Stimulated activated naive B cell treated with anti-CD40 and anti-IgM and Interleukin-4, amounts not matched to agents 10 μg/mL and 1 μg/mL and 100 μg/mL, for 72 hours (primary cell): ENCODE measurements around the gene FAM111A.
A peak's percentile ranks its signal among the peaks of the same experiment; 100 is the strongest.

Experiments
- ATAC-seq, 2 donors: fragments of 150-1000 bp; cut with Tn5 transposase; replicated peaks; 2 replicates each; pipeline ENCODE4 v1.10.0; 2021; ENCODE audit warnings: moderate library complexity in 1 of 2
- DNase-seq: peaks from one replicate; pipeline ENCODE4 v3.0.0; 2021
- H3K27ac Mint-ChIP-seq: one replicate; pipeline ENCODE4 v1.8.0; 2022; ENCODE audit warnings: mild to moderate bottlenecking, mixed read lengths
- H3K27me3 Mint-ChIP-seq, 2 donors: one replicate each; pipeline ENCODE4 v1.8.0; 2022; ENCODE audit warnings: mixed read lengths in 2 of 2
- H3K36me3 Mint-ChIP-seq, 2 donors: one replicate each; pipeline ENCODE4 v1.8.0; 2022; ENCODE audit warnings: mixed read lengths in 2 of 2, mild to moderate bottlenecking in 1 of 2
- H3K4me1 Mint-ChIP-seq, 2 donors: one replicate each; pipeline ENCODE4 v1.8.0; 2022; ENCODE audit warnings: mixed read lengths in 2 of 2, mild to moderate bottlenecking in 1 of 2
- H3K4me3 Mint-ChIP-seq, 2 donors: one replicate each; pipeline ENCODE4 v1.8.0; 2022; ENCODE audit warnings: mild to moderate bottlenecking in 2 of 2, mixed read lengths in 2 of 2, moderate library complexity in 1 of 2
- H3K9me3 Mint-ChIP-seq, 2 donors: one replicate each; pipeline ENCODE4 v1.8.0; 2022; ENCODE audit warnings: mixed read lengths in 2 of 2, mild to moderate bottlenecking in 1 of 2

The FAM111A gene

DNA sequence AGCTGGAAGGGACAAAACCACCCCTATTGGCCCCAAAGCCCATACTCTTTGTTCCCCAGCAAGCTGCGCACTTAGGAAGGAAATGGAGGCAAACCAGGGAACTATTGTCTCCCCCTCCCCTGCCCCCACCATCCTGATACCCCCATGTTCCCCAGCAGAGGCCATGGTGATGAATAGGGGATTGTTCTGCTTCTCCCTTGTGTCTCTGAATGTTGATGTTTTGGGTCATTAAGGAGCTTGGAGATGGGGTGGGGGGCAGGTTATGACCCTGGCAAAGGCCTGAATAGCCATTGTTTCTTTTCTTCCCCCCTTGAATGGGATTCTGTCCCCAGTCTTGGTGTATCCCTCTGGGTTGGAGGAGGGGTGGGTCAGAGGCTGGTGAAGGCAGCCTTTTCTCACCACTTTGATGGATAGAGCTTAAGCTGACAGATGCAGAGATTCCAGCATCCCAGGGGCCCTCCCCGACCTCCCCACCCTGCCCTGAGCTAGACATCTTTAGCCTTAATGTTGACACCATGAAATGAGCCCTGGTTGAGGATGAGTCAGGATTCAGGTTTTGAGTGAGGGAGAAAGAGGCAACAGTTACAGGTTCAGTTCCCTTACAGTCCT is 37.6 kb downstream of the FAM111A start:
- Mint-ChIP-seq H3K27me3 (no peaks in the 10 kb centered on the region), H3K4me1 (peaks cover 14 to 26% of the 10 kb centered on the region in 2 donors), H3K9me3 (peaks cover 8 to 11% of the 10 kb centered on the region in 2 donors), H3K36me3 (peaks cover 31 to 57% of the 10 kb centered on the region in 2 donors), H3K27ac (no peak overlapping the region), H3K4me3 (no peak overlapping the region)
- ATAC-seq, result no peak
- DNase-seq, result no peak

DNA sequence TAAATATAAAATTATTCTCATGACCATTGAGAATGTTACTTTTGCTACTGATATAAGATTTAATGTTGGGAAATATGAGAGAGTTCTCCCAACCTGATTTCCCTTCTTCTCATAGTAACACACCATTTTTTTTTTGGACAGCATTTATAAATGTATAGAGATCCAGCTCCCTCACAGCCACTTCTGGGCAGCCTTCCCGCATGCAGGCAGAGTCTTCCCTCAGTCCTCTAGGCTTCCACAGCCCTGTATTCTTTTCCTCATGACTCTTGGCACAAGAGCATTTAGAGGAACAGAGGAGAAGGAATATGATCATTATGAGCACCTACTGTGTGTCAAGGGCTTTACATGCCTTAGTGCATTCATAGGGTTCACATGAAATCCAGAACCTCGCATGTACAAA is 38.3 kb downstream of the FAM111A start:
- Mint-ChIP-seq H3K4me3 (no peak overlapping the region), H3K36me3 (peaks cover 34 to 60% of the 10 kb centered on the region in 2 donors), H3K9me3 (peaks cover 8 to 11% of the 10 kb centered on the region in 2 donors), H3K27me3 (no peaks in the 10 kb centered on the region), H3K4me1 (peaks cover 13 to 23% of the 10 kb centered on the region in 2 donors), H3K27ac (no peak overlapping the region)
- ATAC-seq, result no peak
- DNase-seq, result no peak

DNA sequence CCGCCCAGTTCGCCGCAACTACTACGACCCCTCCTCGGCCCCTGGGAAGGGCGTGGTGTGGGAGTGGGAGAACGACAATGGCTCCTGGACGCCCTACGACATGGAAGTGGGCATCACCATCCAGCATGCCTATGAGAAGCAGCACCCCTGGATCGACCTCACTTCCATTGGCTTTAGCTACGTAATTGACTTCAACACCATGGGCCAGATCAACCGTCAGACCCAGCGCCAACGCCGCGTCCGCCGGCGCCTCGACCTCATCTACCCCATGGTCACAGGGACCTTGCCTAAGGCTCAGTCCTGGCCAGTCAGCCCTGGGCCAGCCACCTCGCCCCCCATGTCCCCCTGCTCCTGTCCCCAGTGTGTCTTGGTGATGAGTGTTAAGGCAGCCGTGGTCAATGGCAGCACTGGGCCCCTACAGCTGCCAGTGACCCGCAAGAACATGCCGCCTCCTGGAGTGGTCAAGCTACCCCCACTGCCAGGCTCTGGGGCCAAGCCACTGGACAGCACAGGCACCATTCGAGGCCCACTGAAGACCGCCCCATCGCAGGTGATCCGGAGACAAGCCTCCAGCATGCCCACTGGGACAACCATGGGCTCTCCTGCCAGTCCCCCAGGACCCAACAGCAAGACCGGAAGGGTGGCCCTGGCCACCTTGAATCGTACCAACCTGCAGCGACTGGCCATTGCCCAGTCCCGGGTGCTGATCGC is 39.2 kb downstream of the FAM111A start:
- Mint-ChIP-seq H3K9me3 (peaks cover 8 to 11% of the 10 kb centered on the region in 2 donors), H3K27ac (no peak overlapping the region), H3K4me3 (no peak overlapping the region), H3K4me1 (peaks cover 21 to 24% of the 10 kb centered on the region in 2 donors), H3K27me3 (no peaks in the 10 kb centered on the region), H3K36me3 (peaks cover 37 to 60% of the 10 kb centered on the region in 2 donors)
- DNase-seq, result no peak
- no peak for ATAC-seq

DNA sequence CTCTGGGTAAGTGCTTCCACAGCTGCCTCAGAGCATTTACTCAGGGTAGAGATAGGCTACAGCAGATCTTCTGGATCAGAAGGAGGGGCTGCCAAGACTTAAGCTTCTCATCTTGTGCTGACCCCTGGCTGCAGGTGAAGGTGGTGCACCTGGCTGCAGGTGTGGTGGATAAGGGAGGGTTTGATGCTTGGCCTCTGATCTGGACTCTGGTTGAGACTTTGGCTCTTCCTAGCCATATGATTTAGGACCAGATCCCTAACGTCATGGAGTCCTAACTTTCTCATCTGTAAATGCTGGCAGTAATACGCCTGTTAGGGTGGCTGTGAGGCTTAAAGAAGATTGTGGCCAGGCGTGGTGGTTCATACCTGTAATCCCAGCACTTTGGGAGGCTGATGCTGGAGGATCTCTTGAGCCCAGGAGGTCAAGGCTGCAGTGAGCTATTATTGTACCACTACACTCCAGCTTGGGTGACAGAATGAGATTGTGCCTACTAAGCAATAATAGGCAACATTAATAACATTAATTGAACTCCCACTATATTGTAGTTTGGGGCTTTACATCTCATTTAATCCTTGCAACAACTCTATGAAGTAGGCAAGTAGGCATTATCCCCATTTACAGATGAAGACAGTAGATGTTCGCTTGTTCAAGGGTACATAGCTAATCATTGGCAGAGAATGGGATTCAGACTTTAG is 39.9 kb downstream of the FAM111A start:
- DNase-seq (no peak), ATAC-seq (peak; percentile 43 to 46)
- Mint-ChIP-seq H3K27ac (no peak overlapping the region), H3K36me3 (peaks cover 34 to 57% of the 10 kb centered on the region in 2 donors), H3K9me3 (peaks cover 8 to 11% of the 10 kb centered on the region in 2 donors), H3K27me3 (no peaks in the 10 kb centered on the region), H3K4me3 (no peak overlapping the region), H3K4me1 (peaks cover 26 to 27% of the 10 kb centered on the region in 2 donors)

DNA sequence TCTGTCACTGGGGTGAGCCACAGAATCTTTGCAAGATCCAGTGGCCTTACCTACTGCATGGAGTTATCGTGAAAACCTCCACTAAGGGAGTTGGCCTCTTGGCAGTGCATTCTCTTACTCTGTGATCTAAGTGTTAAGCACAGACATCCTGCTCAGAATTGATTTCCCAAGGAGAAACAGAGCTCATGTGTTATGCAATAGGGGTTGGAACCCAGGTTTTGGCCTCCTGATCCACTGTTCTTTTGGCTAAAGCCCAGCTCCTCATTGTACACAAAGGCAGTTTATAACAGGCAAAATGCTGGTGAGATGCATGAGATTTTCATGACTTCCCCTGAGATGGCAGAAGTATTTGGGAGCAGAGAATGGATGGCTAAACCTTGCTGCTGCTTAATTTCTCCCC is 41.1 kb downstream of the FAM111A start:
- DNase-seq (no peak), ATAC-seq (no peak)
- H3K9me3 Mint-ChIP-seq, result peaks cover 5 to 7% of the 10 kb centered on the region in 2 donors
- H3K4me3 Mint-ChIP-seq, result no peak overlapping the region
- no peak overlapping the region for H3K27ac Mint-ChIP-seq
- H3K36me3 Mint-ChIP-seq, result peaks cover 30 to 53% of the 10 kb centered on the region in 2 donors
- H3K27me3 Mint-ChIP-seq, result no peaks in the 10 kb centered on the region
- peaks cover 23 to 35% of the 10 kb centered on the region in 2 donors for H3K4me1 Mint-ChIP-seq

DNA sequence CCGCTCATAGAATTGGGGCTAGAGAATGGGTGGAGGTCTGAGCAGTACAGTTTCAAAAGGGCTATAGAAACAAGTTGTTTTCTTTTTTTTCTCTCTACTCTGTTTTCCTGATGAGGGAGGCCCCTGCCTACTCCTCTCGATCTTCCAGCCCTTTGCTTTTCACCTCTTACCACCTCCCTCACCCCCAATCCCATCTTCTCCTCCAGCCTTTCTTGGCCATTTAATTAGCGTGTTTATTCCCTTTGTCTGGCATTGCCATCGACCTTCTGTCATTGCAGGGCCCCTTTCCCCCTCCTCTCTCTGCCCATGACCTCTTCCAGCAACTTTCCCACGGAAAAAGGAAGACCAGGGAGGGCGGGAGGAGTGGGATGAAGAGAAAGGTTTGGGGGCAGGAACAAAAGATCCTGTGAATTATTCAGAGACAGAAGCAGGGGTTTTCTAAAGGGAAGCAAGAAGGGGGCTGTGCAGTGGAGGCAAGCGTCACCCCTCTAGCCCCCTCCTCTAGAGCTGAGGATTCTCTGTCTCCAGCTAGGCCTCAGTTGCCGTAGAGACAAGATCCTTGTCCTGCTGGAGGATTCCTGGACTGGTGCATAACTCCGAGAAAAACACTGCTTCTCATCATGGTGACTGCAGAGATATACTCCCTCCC is 42.2 kb downstream of the FAM111A start:
- peaks cover 22 to 38% of the 10 kb centered on the region in 2 donors for H3K4me1 Mint-ChIP-seq
- H3K36me3 Mint-ChIP-seq, result peaks cover 25 to 50% of the 10 kb centered on the region in 2 donors
- H3K4me3 Mint-ChIP-seq, result no peak overlapping the region
- H3K27ac Mint-ChIP-seq, result peak overlapping the region; percentile 10
- ATAC-seq, result no peak
- no peaks in the 10 kb centered on the region for H3K27me3 Mint-ChIP-seq
- no peaks in the 10 kb centered on the region for H3K9me3 Mint-ChIP-seq
- no peak for DNase-seq

DNA sequence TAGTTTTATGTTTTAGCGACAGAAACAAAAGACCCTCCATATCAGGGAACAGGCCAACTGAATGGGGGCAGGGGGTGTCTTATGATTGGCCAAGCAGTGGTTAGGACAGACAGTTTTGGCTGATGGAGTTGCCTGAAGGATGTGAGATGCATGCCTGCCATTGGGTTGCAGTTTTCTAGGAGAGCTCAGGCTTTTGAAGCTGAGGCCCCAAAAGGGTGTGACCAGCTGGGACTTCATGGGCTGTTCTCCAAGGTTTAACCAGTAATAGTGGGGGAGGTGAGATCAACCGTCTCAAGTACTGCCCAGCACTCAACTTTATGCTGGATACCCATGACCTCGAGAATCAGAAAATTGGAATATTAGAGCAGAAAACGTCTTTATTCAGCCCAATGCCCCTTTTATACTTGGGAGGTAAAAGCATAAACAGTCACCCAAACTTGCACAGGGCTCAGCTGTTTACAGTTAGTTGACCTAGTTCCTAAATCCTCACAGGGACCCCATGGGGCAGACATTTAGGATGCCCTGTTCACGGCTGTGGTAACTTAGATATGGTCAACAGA is 42.8 kb downstream of the FAM111A start:
- Mint-ChIP-seq H3K4me1 (peaks cover 18 to 44% of the 10 kb centered on the region in 2 donors), H3K36me3 (peaks cover 25 to 51% of the 10 kb centered on the region in 2 donors), H3K27ac (no peak overlapping the region), H3K9me3 (no peaks in the 10 kb centered on the region), H3K27me3 (no peaks in the 10 kb centered on the region), H3K4me3 (no peak overlapping the region)
- ATAC-seq, result no peak
- DNase-seq, result no peak

DNA sequence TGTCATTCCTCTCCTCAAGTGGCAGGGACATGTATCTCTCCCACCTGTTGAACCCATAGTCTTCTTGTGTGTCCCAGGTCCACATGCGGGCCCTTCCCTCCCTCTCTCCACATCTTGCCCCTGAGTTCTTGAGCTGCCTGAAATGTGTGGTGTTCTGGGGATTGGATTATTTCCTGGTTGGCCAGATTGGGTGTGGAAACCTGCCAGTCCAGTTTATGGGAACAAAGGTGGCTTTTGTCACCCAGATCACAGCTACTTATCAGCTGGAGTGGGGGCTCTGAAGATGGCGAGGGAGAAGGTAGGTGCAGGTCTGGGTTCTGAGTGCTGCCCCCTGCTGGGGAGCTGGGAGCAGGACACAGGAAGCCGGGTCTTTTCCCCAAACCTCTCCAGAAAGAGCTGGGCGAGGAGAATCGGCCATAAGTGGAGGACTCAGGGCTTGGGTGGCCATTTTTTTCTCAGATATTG is 43.5 kb downstream of the FAM111A start:
- Mint-ChIP-seq H3K9me3 (no peaks in the 10 kb centered on the region), H3K4me1 (peaks cover 17 to 51% of the 10 kb centered on the region in 2 donors), H3K27me3 (no peaks in the 10 kb centered on the region), H3K4me3 (no peak overlapping the region), H3K27ac (peak overlapping the region; percentile 56), H3K36me3 (peaks cover 31 to 57% of the 10 kb centered on the region in 2 donors)
- ATAC-seq (peak; percentile 63 to 75), DNase-seq (no peak)

DNA sequence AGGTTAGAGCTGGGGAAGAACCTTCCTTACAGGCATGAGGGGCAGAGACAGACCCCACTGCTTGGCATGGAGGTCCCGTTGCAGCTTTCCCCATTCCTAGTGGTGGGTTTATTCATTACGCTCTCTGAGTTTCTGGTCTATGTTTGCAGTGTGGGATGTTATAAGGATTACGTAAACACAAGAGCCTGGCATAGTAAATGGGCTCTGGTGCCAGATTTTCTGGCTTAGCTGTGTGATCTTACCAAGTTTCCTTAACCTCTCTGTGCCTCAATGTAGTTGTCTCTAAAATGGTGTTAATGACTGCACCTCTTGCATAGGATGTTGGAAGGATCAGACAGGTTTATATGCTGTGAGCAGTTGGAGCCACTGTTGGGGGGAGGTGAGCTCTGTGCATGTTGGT is 44.4 kb downstream of the FAM111A start:
- H3K36me3 Mint-ChIP-seq, result peaks cover 35 to 51% of the 10 kb centered on the region in 2 donors
- H3K27ac Mint-ChIP-seq, result no peak overlapping the region
- DNase-seq, result no peak
- H3K9me3 Mint-ChIP-seq, result no peaks in the 10 kb centered on the region
- H3K27me3 Mint-ChIP-seq, result no peaks in the 10 kb centered on the region
- ATAC-seq, result no peak
- peaks cover 14 to 51% of the 10 kb centered on the region in 2 donors for H3K4me1 Mint-ChIP-seq
- H3K4me3 Mint-ChIP-seq, result no peak overlapping the region

DNA sequence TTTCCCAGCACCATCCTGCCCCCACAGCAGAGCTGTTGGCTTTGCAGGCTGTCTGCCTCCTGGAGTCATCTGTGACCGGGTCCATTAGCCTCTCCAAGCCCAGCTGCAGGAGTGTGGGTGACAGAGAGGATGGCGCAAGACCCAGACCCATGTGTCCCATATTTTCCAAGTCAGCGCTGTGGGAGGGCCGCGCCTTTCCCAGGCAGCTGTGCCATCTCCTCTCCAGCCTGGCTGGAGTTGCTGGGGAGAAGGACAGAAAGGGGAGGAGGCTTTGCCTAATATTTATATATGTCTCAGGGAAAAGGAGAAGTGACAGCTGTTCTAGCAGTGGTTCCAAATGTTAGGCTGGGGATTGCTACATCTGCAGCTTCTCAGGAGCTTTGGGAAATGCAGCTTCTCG is 44.9 kb downstream of the FAM111A start:
- Mint-ChIP-seq H3K36me3 (peaks cover 38 to 54% of the 10 kb centered on the region in 2 donors), H3K27ac (no peak overlapping the region)

DNA sequence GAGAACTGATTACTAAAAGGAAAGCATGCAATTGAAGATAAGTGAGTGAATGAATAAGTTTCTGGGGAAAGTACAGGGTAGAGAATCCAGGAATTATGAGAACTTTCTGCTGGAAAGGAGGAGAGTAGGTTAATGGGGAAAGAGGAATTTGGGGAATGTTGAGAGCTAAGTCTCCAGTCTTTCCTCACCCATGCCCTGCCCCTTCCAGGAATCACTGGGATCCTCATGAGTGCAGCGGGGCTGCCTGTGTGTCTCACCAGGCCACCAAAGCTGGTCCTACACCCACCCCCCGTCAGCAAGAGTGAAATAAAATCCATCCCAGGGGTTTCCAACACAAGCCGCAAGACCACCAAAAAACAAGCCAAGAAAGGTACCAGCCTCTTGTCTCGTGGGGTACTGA is 46.3 kb downstream of the FAM111A start:
- Mint-ChIP-seq H3K4me1 (peaks cover 11 to 46% of the 10 kb centered on the region in 2 donors), H3K36me3 (peaks cover 39 to 50% of the 10 kb centered on the region in 2 donors), H3K4me3 (no peak overlapping the region), H3K27me3 (no peaks in the 10 kb centered on the region), H3K27ac (peak overlapping the region; percentile 28), H3K9me3 (no peaks in the 10 kb centered on the region)
- DNase-seq, result no peak
- ATAC-seq, result no peak

More for the DNA sequence above, 44.9 kb downstream of the FAM111A start:
- Mint-ChIP-seq H3K27me3 (no peaks in the 10 kb centered on the region), H3K4me3 (no peak overlapping the region), H3K9me3 (no peaks in the 10 kb centered on the region), H3K4me1 (peaks cover 13 to 51% of the 10 kb centered on the region in 2 donors)
- DNase-seq (no peak), ATAC-seq (no peak)

DNA sequence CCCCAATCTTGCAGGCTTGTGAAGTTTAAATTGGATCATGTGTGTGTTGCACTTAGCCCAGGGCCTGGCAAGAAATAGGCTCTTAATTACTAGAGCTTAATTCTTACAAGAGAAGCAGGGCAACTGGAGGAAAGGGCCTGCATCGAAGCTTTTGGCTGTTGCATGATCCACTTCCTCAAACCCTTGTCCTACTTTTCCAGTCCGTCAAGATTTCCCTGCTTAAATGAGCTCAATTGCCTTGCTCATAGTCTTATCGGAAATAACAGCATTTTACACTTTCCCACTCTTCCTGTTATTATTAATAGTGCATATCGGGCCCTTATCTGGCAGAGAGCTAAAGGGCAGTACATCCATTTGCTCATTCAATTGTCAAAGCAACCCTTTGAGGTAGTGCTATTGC is 47.3 kb downstream of the FAM111A start:
- DNase-seq (no peak), ATAC-seq (no peak)
- no peak overlapping the region for H3K27ac Mint-ChIP-seq
- peaks cover 9 to 46% of the 10 kb centered on the region in 2 donors for H3K4me1 Mint-ChIP-seq
- H3K4me3 Mint-ChIP-seq, result no peak overlapping the region
- peaks cover 45 to 54% of the 10 kb centered on the region in 2 donors for H3K36me3 Mint-ChIP-seq
- no peaks in the 10 kb centered on the region for H3K27me3 Mint-ChIP-seq
- no peaks in the 10 kb centered on the region for H3K9me3 Mint-ChIP-seq

DNA sequence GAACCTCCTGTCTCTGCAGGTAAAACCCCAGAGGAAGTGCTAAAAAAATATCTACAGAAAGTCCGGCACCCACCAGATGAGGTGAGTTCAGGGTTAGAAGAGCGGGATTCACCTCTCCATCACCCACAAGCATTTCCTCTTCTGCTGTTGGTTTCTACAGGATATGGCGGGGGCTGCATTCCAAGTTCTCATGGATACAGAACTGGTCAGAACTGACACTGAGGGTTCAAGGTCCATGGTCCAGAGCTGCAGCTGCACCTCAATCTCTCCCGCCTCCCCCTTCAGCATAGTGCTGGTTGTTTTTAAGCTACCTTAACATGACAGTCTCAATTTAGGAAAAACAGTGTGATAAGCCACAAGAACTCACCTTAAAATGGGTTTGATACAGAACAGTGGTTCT is 48.4 kb downstream of the FAM111A start:
- H3K36me3 Mint-ChIP-seq, result peaks cover 47 to 57% of the 10 kb centered on the region in 2 donors
- H3K4me1 Mint-ChIP-seq, result peaks cover 10 to 53% of the 10 kb centered on the region in 2 donors
- H3K27ac Mint-ChIP-seq, result no peak overlapping the region
- H3K4me3 Mint-ChIP-seq, result no peak overlapping the region
- DNase-seq, result no peak
- no peak for ATAC-seq
- no peaks in the 10 kb centered on the region for H3K9me3 Mint-ChIP-seq
- H3K27me3 Mint-ChIP-seq, result no peaks in the 10 kb centered on the region

DNA sequence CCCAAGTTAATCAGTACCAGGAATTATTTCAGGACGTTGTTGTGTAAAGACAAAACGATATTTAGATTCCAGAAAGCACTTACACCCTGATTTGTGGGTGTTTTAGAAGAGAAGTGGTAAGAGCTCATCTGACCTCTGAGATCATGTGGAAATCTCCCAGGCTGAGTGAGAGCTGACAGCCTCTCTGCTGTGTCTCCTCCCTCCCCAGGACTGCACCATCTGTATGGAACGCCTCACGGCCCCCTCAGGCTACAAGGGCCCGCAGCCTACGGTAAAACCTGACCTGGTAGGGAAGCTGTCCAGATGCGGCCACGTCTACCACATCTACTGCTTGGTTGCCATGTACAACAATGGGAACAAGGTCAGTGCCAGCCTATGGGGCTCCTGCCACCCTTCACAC is 49.2 kb downstream of the FAM111A start:
- no peak for DNase-seq
- Mint-ChIP-seq H3K4me3 (no peak overlapping the region), H3K36me3 (peaks cover 47 to 61% of the 10 kb centered on the region in 2 donors), H3K4me1 (peaks cover 8 to 56% of the 10 kb centered on the region in 2 donors), H3K27me3 (no peaks in the 10 kb centered on the region), H3K27ac (no peak overlapping the region), H3K9me3 (no peaks in the 10 kb centered on the region)
- no peak for ATAC-seq
